AG09309 (cell line): Measurements from ENCODE around the gene GRAMD1A.

ENCODE experiments used
- DNase-seq: peaks from one replicate; pipeline ENCODE4 v3.0.0-alpha.2; 2010; ENCODE audit warnings: low read depth
- H3K4me3 ChIP-seq: 2 replicates; pipeline ENCODE4 v1.5.1; 2011; ENCODE audit warnings: mild to moderate bottlenecking, low read depth, low read length, moderate library complexity; ENCODE audit not compliant: control insufficient read depth
- TF ChIP-seq, protein P1 (sequence below): IDR thresholded peaks from 2 replicates; pipeline ENCODE4 v1.5.1; 2011; ENCODE audit warnings: mild to moderate bottlenecking, low read depth, low read length, inconsistent platforms; ENCODE audit not compliant: insufficient read depth, control insufficient read depth; ENCODE audit errors: missing control alignments

GRAMD1A gene

GRCh38 chr19:34999498-35000337 lies at the start of gene GRAMD1A:
TSS of gene GRAMD1A (plus strand) at chr19:35000323. CDS start at chr19:35000479, 156 bp downstream.
- peak within 1 kb of the TSS; percentile 64 for H3K4me3 ChIP-seq
- TF ChIP-seq, protein P1, sequence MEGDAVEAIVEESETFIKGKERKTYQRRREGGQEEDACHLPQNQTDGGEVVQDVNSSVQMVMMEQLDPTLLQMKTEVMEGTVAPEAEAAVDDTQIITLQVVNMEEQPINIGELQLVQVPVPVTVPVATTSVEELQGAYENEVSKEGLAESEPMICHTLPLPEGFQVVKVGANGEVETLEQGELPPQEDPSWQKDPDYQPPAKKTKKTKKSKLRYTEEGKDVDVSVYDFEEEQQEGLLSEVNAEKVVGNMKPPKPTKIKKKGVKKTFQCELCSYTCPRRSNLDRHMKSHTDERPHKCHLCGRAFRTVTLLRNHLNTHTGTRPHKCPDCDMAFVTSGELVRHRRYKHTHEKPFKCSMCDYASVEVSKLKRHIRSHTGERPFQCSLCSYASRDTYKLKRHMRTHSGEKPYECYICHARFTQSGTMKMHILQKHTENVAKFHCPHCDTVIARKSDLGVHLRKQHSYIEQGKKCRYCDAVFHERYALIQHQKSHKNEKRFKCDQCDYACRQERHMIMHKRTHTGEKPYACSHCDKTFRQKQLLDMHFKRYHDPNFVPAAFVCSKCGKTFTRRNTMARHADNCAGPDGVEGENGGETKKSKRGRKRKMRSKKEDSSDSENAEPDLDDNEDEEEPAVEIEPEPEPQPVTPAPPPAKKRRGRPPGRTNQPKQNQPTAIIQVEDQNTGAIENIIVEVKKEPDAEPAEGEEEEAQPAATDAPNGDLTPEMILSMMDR: no peak
- no peak for DNase-seq

DNA sequence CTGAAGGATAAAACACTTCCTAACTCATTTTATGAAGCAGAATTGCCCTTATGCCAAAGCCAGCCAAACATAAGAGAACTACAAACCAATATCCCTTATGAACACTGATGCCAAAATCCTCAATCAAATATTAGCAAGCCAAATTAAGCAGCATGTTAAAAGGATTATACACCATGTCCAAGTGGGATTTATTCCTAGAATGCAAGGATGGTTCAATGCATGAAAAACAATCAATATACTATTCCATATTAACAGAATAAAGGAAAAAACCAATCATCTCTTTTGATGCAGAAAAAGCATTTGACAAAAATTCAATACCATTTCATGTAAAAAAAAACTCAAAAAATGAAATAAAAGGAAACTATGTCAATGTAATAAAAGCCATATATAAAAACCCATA lies 47.0 kb upstream of the GRAMD1A start:
- no peak overlapping the region for H3K4me3 ChIP-seq
- TF ChIP-seq, protein P1: no peak
- no peak for DNase-seq

DNA sequence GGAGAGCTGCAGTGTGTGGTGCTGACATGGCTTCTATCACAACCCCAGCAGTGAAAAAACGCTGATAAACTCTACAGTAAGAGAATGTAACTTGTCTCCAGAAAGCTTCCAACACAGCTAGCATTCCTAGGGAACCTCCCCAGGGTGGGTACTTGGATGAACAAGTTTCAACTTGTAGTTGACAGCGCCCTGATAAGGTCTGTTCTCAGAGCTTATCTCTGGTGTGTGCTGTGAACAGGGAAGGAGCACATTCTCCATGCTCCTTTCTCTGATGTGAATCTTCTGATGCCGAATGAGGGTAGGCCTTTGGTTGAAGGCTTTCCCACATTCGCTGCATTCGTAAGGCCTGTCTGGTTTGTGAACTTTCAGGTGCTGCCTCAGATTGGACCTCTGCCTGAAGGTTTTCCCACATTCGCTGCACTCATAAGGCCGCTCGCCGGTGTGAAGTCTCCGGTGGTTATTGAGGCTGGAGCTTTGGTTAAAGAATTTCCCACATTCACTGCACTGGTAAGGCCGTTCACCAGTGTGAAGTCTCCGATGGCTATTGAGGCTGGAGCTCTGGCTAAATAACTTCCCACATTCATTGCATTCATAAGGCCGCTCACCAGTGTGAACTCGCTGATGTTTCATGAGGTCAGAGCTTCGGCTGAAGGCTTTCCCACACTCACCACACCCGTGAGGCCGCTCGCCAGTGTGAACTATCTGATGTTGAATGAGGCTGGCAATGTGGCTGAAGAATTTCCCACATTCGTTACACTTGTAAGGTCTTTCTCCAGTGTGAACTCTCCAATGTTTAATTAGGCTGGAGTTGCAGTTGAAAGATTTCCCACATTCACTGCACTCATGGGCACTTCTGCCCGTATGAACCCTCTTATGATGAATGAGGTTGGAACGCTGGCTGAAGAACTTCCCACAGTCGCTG lies 42.0 kb upstream of the GRAMD1A start:
- TF ChIP-seq, protein P1: no peak

GRCh38 chr19:34959021-34959420 lies 41.1 kb upstream of the GRAMD1A start:
- DNase-seq: no peak
- no peak overlapping the region for H3K4me3 ChIP-seq
- TF ChIP-seq, protein P1: no peak

More for the DNA sequence above, 42.0 kb upstream of the GRAMD1A start:
- DNase-seq: no peak
- no peak overlapping the region for H3K4me3 ChIP-seq

DNA sequence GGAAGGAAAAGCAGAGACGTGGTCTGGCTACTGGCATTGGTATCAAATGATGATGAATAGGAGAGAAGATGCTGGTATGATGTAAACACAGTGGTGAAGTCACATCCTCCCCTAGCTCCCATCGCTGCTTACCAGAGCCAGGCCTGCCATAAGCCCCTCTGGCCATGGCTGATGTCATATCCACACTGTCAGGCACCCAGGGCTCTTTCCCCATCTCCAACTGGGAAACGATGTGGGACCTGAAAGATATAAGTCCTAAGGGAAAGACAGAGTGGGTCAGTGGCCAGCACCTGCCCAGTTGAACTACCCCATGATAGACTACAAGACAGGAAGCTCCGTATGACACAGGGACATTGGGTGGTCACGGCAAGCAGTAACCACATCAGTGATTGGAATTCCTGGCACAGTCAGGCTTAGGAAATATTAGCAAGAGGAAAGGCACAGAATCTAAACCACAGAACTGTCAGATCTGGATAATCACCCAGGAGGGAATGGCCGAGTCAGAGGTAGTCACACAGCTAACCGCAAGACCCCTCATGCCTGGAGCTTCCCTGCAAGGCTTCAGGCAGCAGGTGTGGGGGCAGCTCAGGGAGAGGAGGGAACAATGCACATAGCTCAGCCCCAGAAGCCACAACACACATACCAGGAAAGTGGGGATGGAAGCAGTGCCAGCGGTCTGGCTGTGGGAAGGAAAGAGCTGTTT lies 39.9 kb upstream of the GRAMD1A start:
- DNase-seq: peak; percentile 20
- TF ChIP-seq, protein P1: no peak
- H3K4me3 ChIP-seq: no peak overlapping the region

DNA sequence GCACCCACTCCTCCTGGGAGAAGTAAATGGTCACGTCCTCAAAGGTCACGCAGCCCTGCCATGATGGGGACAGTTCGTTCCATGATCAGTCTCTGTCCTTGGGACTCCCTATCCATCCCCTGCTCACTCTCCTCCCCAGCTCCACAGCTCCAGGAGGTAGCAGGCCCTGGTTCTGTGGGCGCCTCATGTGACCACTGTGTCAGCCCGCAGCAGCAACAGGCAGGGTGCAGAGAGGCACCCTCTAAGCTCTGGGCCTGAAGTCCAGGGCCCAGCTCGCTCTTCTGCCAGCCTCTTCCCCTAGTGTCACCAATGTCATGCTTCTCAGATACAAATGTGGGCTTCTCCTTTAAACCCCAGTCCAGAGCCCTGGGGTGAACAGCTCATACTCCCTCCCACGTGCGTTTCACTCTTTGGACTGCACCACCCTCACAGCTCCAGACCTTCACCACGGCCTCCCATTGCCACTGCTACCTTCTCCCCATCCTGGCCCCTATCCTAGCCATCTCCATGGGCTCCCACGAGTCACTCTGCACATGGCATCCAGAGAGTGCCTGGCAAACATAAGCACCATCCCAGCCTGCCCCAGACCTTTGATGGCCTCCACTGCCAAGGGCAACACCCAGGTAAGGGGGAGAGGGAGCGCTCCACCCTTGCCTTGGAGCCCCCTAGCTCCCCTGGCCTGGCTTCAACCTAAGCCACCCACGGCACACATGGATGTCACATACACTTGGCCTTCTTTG lies 39.0 kb upstream of the GRAMD1A start:
- no peak for DNase-seq
- H3K4me3 ChIP-seq: no peak overlapping the region
- TF ChIP-seq, protein P1: no peak
